Activated CD8-positive, alpha-beta T cell treated with anti-CD3 and anti-CD28 coated beads for 36 hours (primary cell): ENCODE data around the gene PHF2. TPM values are rescaled to one million over a fixed set of nuclear protein-coding genes. Genes with fewer than 3 reads are reported as not detected.

Source experiments
- ATAC-seq: fragments of 200-7000 bp; cut with Tn5 transposase; one replicate; pipeline ENCODE4 v1.10.0; 2021; ENCODE audit warnings: mild to moderate bottlenecking, moderate library complexity
- CTCF ChIA-PET: fragments of 350-600 bp; sonication (Branson Sonifier 250); formaldehyde crosslinking; loops from one replicate; lab custom pipeline; 2021; ENCODE audit warnings: antibody characterized with exemption; lab: Charles Lee
- POLR2A ChIA-PET: fragments of 350-600 bp; sonication (Branson Sonifier 250); formaldehyde crosslinking; loops from one replicate; lab custom pipeline; 2021; ENCODE audit warnings: antibody characterized with exemption; lab: Charles Lee
- DNase-seq: peaks from one replicate; pipeline ENCODE4 v3.0.0-alpha.2; 2020
- H3K27ac Mint-ChIP-seq: one replicate; pipeline ENCODE4 v1.8.0; 2021; ENCODE audit warnings: mild to moderate bottlenecking, mixed read lengths
- H3K27me3 Mint-ChIP-seq: one replicate; pipeline ENCODE4 v1.8.0; 2021; ENCODE audit warnings: mixed read lengths
- H3K36me3 Mint-ChIP-seq: one replicate; pipeline ENCODE4 v1.8.0; 2021; ENCODE audit warnings: low read depth, mixed read lengths
- H3K4me1 Mint-ChIP-seq: one replicate; pipeline ENCODE4 v1.8.0; 2021; ENCODE audit warnings: low read depth, mixed read lengths
- H3K4me3 Mint-ChIP-seq: one replicate; pipeline ENCODE4 v1.8.0; 2021; ENCODE audit warnings: mild to moderate bottlenecking, moderate library complexity, mixed read lengths
- H3K9me3 Mint-ChIP-seq: one replicate; pipeline ENCODE4 v1.8.0; 2021; ENCODE audit warnings: mixed read lengths
- intact Hi-C: fragments of 100-400 bp; cut with micrococcal nuclease; formaldehyde crosslinking; loops from one replicate; pipeline ENCODE4 v1.10.0; 2022
- total RNA-seq, 2 experiments: library from RNA; stranded (reverse); gene quantifications; one replicate each; pipeline ENCODE4 v1.2.3, GENCODE V29; 2021
- TF ChIP-seq, protein P1 (sequence below): fragments of 200-600 bp; IDR thresholded peaks from one replicate; pipeline ENCODE4 v1.8.0; 2022; ENCODE audit warnings: antibody characterized with exemption, mild to moderate bottlenecking

Gene PHF2
- total RNA-seq, 2 experiments from 2014 or later, result 12.9 to 13.1 TPM

GRCh38 chr9:93634311-93635185, 58.2 kb downstream of the PHF2 start:
- no peak for DNase-seq
- Mint-ChIP-seq H3K27me3 (no peaks in the 10 kb centered on the region), H3K27ac (no peak overlapping the region), H3K9me3 (peaks cover 13% of the 10 kb centered on the region), H3K4me3 (no peak overlapping the region), H3K36me3 (peaks cover 40% of the 10 kb centered on the region), H3K4me1 (no peaks in the 10 kb centered on the region)
- intact Hi-C loops, result no loop called here
- no peak for ATAC-seq
- CTCF ChIA-PET, result no interaction called here
- POLR2A ChIA-PET, result no interaction called here
- TF ChIP-seq, protein P1, sequence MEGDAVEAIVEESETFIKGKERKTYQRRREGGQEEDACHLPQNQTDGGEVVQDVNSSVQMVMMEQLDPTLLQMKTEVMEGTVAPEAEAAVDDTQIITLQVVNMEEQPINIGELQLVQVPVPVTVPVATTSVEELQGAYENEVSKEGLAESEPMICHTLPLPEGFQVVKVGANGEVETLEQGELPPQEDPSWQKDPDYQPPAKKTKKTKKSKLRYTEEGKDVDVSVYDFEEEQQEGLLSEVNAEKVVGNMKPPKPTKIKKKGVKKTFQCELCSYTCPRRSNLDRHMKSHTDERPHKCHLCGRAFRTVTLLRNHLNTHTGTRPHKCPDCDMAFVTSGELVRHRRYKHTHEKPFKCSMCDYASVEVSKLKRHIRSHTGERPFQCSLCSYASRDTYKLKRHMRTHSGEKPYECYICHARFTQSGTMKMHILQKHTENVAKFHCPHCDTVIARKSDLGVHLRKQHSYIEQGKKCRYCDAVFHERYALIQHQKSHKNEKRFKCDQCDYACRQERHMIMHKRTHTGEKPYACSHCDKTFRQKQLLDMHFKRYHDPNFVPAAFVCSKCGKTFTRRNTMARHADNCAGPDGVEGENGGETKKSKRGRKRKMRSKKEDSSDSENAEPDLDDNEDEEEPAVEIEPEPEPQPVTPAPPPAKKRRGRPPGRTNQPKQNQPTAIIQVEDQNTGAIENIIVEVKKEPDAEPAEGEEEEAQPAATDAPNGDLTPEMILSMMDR, result no peak

DNA sequence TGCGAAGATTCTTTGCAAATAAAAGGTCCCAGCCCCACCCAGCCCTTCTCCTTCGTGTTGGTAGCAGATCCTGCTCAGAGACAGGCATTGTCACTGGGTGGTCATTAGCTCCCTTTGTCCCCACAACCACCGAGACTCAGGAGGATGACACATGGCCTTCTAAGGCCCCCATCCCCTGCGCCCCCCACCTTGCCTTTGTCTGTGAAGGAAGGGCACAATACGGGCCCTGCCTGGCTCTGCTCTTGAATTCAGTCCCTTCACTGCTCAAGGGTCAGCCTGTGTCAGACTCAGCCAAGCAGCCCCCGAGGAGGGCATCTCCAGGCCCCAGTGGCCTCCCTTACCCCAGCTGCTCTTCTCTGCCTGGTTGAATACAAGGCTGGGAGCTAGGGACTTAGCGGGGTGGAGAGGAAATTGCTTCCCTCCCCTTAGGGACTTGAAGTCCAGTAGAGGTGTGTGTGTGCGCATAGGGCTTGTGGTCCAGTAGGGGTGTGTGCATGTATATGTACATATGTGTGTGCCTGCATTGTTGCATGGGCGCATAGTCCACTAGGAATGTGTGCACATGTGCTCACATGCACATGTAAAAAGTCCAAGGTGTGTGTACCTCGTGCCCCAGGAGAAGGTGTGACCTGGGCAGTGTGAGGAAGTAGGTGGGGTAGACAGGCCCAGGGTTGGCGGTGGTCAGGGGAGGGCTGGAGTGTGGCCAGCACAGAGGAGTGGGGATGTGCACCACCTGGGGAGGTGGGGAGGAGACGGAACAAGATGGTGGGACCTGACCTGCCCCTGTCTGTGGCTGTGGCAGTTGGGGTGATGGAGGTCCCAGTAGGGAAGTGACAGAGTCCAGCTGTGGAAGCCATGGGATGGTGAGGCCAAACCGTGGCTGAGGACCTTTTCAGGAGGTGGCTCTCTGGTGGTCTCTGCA, 59.1 kb downstream of the PHF2 start:
- Mint-ChIP-seq H3K4me1 (no peaks in the 10 kb centered on the region), H3K4me3 (no peak overlapping the region), H3K27ac (no peak overlapping the region), H3K36me3 (peaks cover 44% of the 10 kb centered on the region), H3K9me3 (peaks cover 13% of the 10 kb centered on the region), H3K27me3 (no peaks in the 10 kb centered on the region)
- ATAC-seq, result no peak
- no peak for DNase-seq
- POLR2A ChIA-PET, result no interaction called here
- CTCF ChIA-PET, result no interaction called here
- intact Hi-C loops, result no loop called here
- TF ChIP-seq, protein P1, result no peak

GRCh38 chr9:93636172-93636661, 59.8 kb downstream of the PHF2 start:
- Mint-ChIP-seq H3K9me3 (peaks cover 13% of the 10 kb centered on the region), H3K27me3 (no peaks in the 10 kb centered on the region), H3K4me3 (no peak overlapping the region), H3K36me3 (peaks cover 48% of the 10 kb centered on the region), H3K27ac (no peak overlapping the region), H3K4me1 (no peaks in the 10 kb centered on the region)
- DNase-seq (no peak), ATAC-seq (no peak)
- ChIA-PET CTCF (no interaction called here), POLR2A (no interaction called here)
- intact Hi-C loops, result no loop called here
- TF ChIP-seq, protein P1, result no peak

- Mint-ChIP-seq H3K27me3 (no peaks in the 10 kb centered on the region), H3K36me3 (peaks cover 50% of the 10 kb centered on the region), H3K4me3 (no peak overlapping the region), H3K4me1 (no peaks in the 10 kb centered on the region), H3K9me3 (peaks cover 13% of the 10 kb centered on the region), H3K27ac (no peak overlapping the region)
- CTCF ChIA-PET, result no interaction called here
- intact Hi-C loops, result no loop called here
- ATAC-seq (no peak), DNase-seq (no peak)
- POLR2A ChIA-PET, result no interaction called here
- TF ChIP-seq, protein P1, result no peak
These were observed 60.3 kb downstream of the PHF2 start for GRCh38 chr9:93636667-93637066.
